LNCAP (cell line): Measurements from ENCODE around the gene MGMT.

ENCODE experiments used
- TF ChIP-seq, protein P1 (sequence below): fragments of 450-650 bp; IDR thresholded peaks from 2 replicates; pipeline ENCODE4 v1.5.1; 2017; ENCODE audit warnings: mild to moderate bottlenecking

The MGMT gene

GRCh38 chr10:129779126-129780111 lies 312.4 kb downstream of the MGMT start:
- TF ChIP-seq, protein P1, sequence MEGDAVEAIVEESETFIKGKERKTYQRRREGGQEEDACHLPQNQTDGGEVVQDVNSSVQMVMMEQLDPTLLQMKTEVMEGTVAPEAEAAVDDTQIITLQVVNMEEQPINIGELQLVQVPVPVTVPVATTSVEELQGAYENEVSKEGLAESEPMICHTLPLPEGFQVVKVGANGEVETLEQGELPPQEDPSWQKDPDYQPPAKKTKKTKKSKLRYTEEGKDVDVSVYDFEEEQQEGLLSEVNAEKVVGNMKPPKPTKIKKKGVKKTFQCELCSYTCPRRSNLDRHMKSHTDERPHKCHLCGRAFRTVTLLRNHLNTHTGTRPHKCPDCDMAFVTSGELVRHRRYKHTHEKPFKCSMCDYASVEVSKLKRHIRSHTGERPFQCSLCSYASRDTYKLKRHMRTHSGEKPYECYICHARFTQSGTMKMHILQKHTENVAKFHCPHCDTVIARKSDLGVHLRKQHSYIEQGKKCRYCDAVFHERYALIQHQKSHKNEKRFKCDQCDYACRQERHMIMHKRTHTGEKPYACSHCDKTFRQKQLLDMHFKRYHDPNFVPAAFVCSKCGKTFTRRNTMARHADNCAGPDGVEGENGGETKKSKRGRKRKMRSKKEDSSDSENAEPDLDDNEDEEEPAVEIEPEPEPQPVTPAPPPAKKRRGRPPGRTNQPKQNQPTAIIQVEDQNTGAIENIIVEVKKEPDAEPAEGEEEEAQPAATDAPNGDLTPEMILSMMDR, result no peak

DNA sequence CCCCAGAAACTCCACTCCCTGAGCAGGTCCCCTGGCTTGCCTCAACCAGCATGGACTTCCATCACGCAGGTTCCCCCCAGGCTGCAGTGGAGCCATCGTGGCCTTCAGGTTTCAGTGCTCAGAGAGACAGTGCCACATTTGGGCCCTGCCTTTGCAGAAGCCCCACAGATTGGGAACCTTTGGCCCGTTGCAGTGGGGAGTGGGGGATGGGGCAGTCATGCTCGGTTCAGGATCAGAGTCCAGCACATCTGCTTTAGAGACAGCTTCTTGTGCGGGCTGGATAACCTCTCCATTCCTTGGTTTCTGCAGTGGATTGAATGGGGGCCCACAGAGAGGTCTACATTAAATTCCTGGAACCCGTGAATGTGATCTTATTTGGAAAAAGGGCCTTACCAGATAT lies 313.2 kb downstream of the MGMT start:
- TF ChIP-seq, protein P1, result no peak

- TF ChIP-seq, protein P1, result no peak
Measured at GRCh38 chr10:129780901-129781795, 314.1 kb downstream of the MGMT start.

GRCh38 chr10:129784291-129784690 lies 317.2 kb downstream of the MGMT start:
- TF ChIP-seq, protein P1, result no peak

- TF ChIP-seq, protein P1, result no peak
Measured at GRCh38 chr10:129784891-129785290, 317.9 kb downstream of the MGMT start.

DNA sequence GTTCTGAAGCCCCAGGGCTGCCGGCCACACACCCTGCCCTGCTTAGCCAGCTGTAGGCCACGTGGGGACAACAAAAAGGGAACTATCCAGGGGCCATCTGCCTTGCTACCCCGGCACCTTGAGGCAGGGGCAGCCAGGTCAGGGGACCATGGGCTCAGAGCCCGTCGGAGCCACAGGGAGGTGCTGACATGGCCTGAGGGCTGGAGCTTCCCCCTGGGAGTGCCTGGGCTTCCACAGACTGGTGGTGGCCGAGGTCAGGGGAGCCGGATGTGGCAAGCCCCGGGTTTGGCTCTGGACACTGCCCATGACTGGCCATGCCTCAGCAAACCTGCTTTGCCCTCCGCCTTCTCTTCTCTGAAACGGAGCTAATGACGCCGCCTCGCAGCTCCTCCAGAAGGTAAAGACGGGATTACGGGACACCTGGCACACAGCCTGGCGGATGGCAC lies 318.5 kb downstream of the MGMT start:
- TF ChIP-seq, protein P1, result no peak

- TF ChIP-seq, protein P1, result no peak
Measured at GRCh38 chr10:129786216-129786615, 319.2 kb downstream of the MGMT start.
